Keratinocyte (primary cell): ENCODE results near the gene C22orf15.

ENCODE experiments used
- EZH2 ChIP-seq: IDR thresholded peaks from one replicate; pipeline ENCODE4 v1.6.1; 2012; ENCODE audit warnings: inconsistent platforms, mild to moderate bottlenecking, low read length, moderate library complexity
- TF ChIP-seq, protein P1 (sequence below), 3 experiments: IDR thresholded peaks in 1 of 3; conservative IDR thresholded peaks in 1 of 3; optimal IDR thresholded peaks in 1 of 3; 2 replicates in 2 of 3; 3 replicates in 1 of 3; pipeline versions ENCODE3 to v1.5.1; 2011; ENCODE audit warnings: low read length in 3 of 3, mild to moderate bottlenecking in 3 of 3, moderate library complexity in 2 of 3, control low read depth in 1 of 3, inconsistent platforms in 1 of 3; ENCODE audit not compliant: insufficient read depth in 2 of 3; ENCODE audit errors: extremely low read depth in 1 of 3

DNA sequence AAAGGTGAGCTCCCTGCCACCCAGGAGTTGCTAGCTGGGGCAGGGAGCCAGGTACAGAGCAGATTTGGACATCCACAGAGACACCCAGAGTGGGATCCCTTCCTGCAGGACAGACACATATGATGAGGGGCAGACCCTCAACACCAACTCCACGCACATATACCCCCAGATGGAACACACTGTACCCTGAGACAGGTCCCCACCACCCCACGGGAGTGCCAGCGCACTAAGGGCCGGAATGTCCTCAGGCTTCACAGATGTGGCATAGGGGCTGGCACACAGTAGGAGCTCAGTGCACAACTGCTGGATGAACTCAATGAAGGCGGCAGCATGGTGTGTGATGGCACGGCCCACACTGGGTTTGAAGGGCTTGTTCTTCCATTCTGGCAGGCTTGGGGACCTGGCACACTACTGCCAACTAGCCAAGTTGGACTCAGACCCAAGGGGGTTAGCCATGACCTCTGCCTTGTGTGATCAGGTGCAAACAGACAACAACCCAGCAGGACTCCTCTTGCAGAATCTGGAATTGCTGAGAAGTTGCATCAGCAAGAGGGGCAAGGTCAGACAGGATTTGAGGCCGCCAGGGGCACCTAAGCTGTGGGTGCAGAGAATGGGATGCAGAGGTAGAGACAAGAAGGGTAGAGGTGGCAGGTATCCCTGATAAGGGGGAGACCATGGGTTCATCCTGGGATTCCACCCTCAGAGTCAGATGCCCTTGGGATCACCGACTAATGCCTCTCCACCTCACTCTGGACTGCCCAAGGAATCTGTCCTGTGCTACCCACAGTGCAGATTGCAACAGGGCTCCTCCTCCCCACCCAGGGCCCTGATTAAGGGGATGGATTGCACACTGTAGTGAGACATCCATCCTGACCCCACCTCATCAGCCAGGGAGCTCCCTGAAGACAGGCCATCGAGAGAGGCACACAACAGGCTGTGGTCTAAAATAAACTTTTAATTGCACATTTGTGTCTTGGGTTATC is 2.4 kb downstream of the C22orf15 start:
- TF ChIP-seq, protein P1, sequence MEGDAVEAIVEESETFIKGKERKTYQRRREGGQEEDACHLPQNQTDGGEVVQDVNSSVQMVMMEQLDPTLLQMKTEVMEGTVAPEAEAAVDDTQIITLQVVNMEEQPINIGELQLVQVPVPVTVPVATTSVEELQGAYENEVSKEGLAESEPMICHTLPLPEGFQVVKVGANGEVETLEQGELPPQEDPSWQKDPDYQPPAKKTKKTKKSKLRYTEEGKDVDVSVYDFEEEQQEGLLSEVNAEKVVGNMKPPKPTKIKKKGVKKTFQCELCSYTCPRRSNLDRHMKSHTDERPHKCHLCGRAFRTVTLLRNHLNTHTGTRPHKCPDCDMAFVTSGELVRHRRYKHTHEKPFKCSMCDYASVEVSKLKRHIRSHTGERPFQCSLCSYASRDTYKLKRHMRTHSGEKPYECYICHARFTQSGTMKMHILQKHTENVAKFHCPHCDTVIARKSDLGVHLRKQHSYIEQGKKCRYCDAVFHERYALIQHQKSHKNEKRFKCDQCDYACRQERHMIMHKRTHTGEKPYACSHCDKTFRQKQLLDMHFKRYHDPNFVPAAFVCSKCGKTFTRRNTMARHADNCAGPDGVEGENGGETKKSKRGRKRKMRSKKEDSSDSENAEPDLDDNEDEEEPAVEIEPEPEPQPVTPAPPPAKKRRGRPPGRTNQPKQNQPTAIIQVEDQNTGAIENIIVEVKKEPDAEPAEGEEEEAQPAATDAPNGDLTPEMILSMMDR (optimal IDR thresholded peaks at IDR 0.05 in 1 of 3, IDR thresholded peaks at IDR 0.05 in 1 of 3, conservative IDR thresholded peaks at IDR 0.05 in 1 of 3; ENCODE audit: extremely low read depth in 1 of 3, insufficient read depth in 2 of 3, low read length in 3 of 3) = no peak
- no peak for TF ChIP-seq EZH2
